ENCODE data around the gene SPTA1.

Gene SPTA1

GRCh38 chr1:158570480-158570879 is 116.0 kb downstream of the SPTA1 start, which contains the start of gene OR6P1:
OR6P1 (minus strand) TSS chr1:158570580; CDS start chr1:158563604, 6,976 bp downstream.
- DNase-seq (ENCODE audit: low spot score): no peak

DNA sequence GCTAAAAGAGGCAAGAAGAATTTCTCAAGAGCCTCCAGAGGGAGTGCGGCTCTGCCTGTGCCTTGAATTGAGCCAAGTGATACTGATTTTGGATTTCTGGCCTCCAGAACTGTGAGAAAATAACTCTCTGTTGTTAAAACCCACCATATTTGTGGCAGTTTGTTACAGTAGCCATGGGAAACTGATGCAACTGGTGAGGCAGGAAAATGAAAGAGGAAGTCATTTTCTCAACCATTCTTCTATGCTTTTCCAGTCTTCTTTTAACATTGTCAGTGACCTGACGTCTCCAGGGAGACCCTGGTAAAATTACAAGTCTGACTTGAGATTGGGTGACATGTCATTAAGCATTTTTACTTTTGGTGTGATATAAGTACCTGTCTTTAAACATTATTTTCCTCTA is 121.9 kb downstream of the SPTA1 start:
- no peak for DNase-seq (ENCODE audit: low spot score)

DNA sequence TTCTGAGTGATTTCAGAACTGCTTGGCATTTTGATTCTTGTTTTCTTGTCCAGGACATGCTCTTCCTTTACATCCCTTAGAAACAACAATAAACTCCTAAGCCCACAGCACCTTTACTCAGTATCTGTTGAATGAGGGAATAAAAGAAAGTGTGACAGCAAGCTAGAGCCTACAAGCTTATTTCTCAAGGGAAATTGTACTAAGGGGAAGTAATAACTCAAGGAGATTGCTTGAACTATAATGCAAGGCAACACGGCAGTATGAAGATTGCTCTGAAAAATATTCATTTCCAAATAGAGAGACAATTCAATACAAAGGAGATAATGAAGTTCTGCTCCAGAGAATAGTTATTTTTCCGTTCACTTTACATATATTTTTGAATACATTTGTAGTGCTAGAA is 122.7 kb downstream of the SPTA1 start:
- no peak for DNase-seq (ENCODE audit: low spot score)
